HUES6 (cell line): ENCODE measurements around the gene CUL2.
"Not testable (repeated sequence)": the region's sequence is repeated elsewhere in the genome, so short reads cannot be mapped to it uniquely, and the experiment has no call there.

Experiments
- H3K27ac ChIP-seq: 2 replicates; pipeline ENCODE4 v1.7.0; 2013; ENCODE audit warnings: low read depth, mild to moderate bottlenecking, low read length, inconsistent platforms
- H3K27me3 ChIP-seq: 2 replicates; pipeline ENCODE4 v1.6.1; 2013; ENCODE audit warnings: low read length; ENCODE audit not compliant: control insufficient read depth, insufficient read depth
- H3K36me3 ChIP-seq: 2 replicates; pipeline ENCODE4 v1.6.1; 2013; ENCODE audit warnings: low read length; ENCODE audit not compliant: control insufficient read depth, insufficient read depth
- H3K4me1 ChIP-seq: 2 replicates; pipeline ENCODE4 v1.6.1; 2013; ENCODE audit warnings: low read length; ENCODE audit not compliant: control insufficient read depth, insufficient read depth
- H3K4me3 ChIP-seq: 2 replicates; pipeline ENCODE4 v1.5.1; 2013; ENCODE audit warnings: low read depth, low read length
- H3K9ac ChIP-seq: one replicate; pipeline ENCODE4 v1.6.1; 2013; ENCODE audit warnings: mild to moderate bottlenecking, low read length
- H3K9me3 ChIP-seq: 2 replicates; pipeline ENCODE4 v1.6.1; 2013; ENCODE audit warnings: low read depth, low read length; ENCODE audit not compliant: control insufficient read depth, insufficient read depth

The CUL2 gene

GRCh38 chr10:35124540-35124939, 34.4 kb upstream of the CUL2 start:
- H3K27me3 ChIP-seq = no peaks in the 10 kb centered on the region
- H3K36me3 ChIP-seq = no peaks in the 10 kb centered on the region; the same call in 1 of the 2 replicates
- H3K4me3 ChIP-seq = no peak overlapping the region
- H3K27ac ChIP-seq = no peak overlapping the region
- H3K9ac ChIP-seq = no peak overlapping the region
- H3K4me1 ChIP-seq = peaks cover 3% of the 10 kb centered on the region; the same call in 1 of the 2 replicates
- no peaks in the 10 kb centered on the region for H3K9me3 ChIP-seq

GRCh38 chr10:35119378-35119777, 29.2 kb upstream of the CUL2 start:
- Histone ChIP-seq H3K27me3 (no peaks in the 10 kb centered on the region), H3K36me3 (no peaks in the 10 kb centered on the region), H3K9me3 (no peaks in the 10 kb centered on the region), H3K4me1 (no peaks in the 10 kb centered on the region), H3K4me3 (no peak overlapping the region), H3K9ac (no peak overlapping the region), H3K27ac (no peak overlapping the region)

GRCh38 chr10:35112571-35112970, 22.4 kb upstream of the CUL2 start:
- no peak overlapping the region for H3K9ac ChIP-seq
- no peaks in the 10 kb centered on the region for H3K36me3 ChIP-seq

GRCh38 chr10:35103882-35104281, 13.7 kb upstream of the CUL2 start:
- Histone ChIP-seq H3K9me3 (no peaks in the 10 kb centered on the region), H3K4me3 (no peak overlapping the region), H3K27ac (no peak overlapping the region), H3K27me3 (no peaks in the 10 kb centered on the region), H3K9ac (no peak overlapping the region), H3K36me3 (no peaks in the 10 kb centered on the region), H3K4me1 (no peaks in the 10 kb centered on the region)

More at GRCh38 chr10:35112571-35112970, 22.4 kb upstream of the CUL2 start:
- Histone ChIP-seq H3K27ac (no peak overlapping the region), H3K27me3 (no peaks in the 10 kb centered on the region), H3K9me3 (no peaks in the 10 kb centered on the region), H3K4me3 (no peak overlapping the region), H3K4me1 (no peaks in the 10 kb centered on the region)

- Histone ChIP-seq H3K36me3 (no peaks in the 10 kb centered on the region), H3K4me1 (no peaks in the 10 kb centered on the region)
Measured at GRCh38 chr10:35097510-35097909, 7.4 kb upstream of the CUL2 start.

GRCh38 chr10:35096312-35096711, 6.2 kb upstream of the CUL2 start:
- H3K4me1 ChIP-seq = no peaks in the 10 kb centered on the region
- no peak overlapping the region for H3K9ac ChIP-seq
- no peaks in the 10 kb centered on the region for H3K27me3 ChIP-seq
- no peak overlapping the region for H3K27ac ChIP-seq
- H3K9me3 ChIP-seq = peaks cover 11% of the 10 kb centered on the region
- H3K4me3 ChIP-seq = no peak overlapping the region
- no peaks in the 10 kb centered on the region for H3K36me3 ChIP-seq

More at GRCh38 chr10:35097510-35097909, 7.4 kb upstream of the CUL2 start:
- no peaks in the 10 kb centered on the region for H3K27me3 ChIP-seq
- no peak overlapping the region for H3K4me3 ChIP-seq
- H3K9ac ChIP-seq = no peak overlapping the region
- no peak overlapping the region for H3K27ac ChIP-seq
- peaks cover 9% of the 10 kb centered on the region for H3K9me3 ChIP-seq

- Histone ChIP-seq H3K36me3 (no peaks in the 10 kb centered on the region), H3K9ac (no peak overlapping the region), H3K27me3 (no peaks in the 10 kb centered on the region), H3K4me1 (no peaks in the 10 kb centered on the region), H3K27ac (no peak overlapping the region), H3K4me3 (no peak overlapping the region), H3K9me3 (peaks cover 11% of the 10 kb centered on the region)
Measured at GRCh38 chr10:35092851-35093250, 2.7 kb upstream of the CUL2 start.

- no peaks in the 10 kb centered on the region for H3K36me3 ChIP-seq
- no peaks in the 10 kb centered on the region for H3K27me3 ChIP-seq
- no peak overlapping the region for H3K27ac ChIP-seq
- no peak overlapping the region for H3K4me3 ChIP-seq
- no peaks in the 10 kb centered on the region for H3K4me1 ChIP-seq
- peaks cover 11% of the 10 kb centered on the region for H3K9me3 ChIP-seq
- H3K9ac ChIP-seq = no peak overlapping the region
Measured at GRCh38 chr10:35091994-35092790, 2.1 kb upstream of the CUL2 start.

- H3K9me3 ChIP-seq = peaks cover 11% of the 10 kb centered on the region
- H3K9ac ChIP-seq = peak overlapping the region; percentile 73
- no peaks in the 10 kb centered on the region for H3K36me3 ChIP-seq
- H3K27ac ChIP-seq = no peak overlapping the region
- no peaks in the 10 kb centered on the region for H3K27me3 ChIP-seq
- no peaks in the 10 kb centered on the region for H3K4me1 ChIP-seq
- H3K4me3 ChIP-seq = peak overlapping the region; percentile 75
Measured at GRCh38 chr10:35089611-35090161, 455 bp downstream of the CUL2 start.

GRCh38 chr10:35083242-35083641, 6.9 kb downstream of the CUL2 start:
- H3K36me3 ChIP-seq = no peaks in the 10 kb centered on the region
- no peaks in the 10 kb centered on the region for H3K27me3 ChIP-seq
- H3K4me3 ChIP-seq = no peak overlapping the region
- H3K4me1 ChIP-seq = no peaks in the 10 kb centered on the region
- no peak overlapping the region for H3K9ac ChIP-seq
- peaks cover 7% of the 10 kb centered on the region; the same call in 1 of the 2 replicates for H3K9me3 ChIP-seq
- H3K27ac ChIP-seq = no peak overlapping the region

- H3K4me1 ChIP-seq, H3K36me3 ChIP-seq, H3K9ac ChIP-seq, H3K27me3 ChIP-seq, H3K27ac ChIP-seq, H3K4me3 ChIP-seq, H3K9me3 ChIP-seq: not testable (repeated sequence)
Measured at GRCh38 chr10:35080261-35080660, 9.9 kb downstream of the CUL2 start.
